ENCODE data around the gene TAS2R40.

Gene TAS2R40

GRCh38 chr7:143235561-143235960 lies 13.7 kb downstream of the TAS2R40 start:
- Mint-ChIP-seq H3K9me3 (peaks cover 16% of the 10 kb centered on the region), H3K4me3 (no peak overlapping the region), H3K4me1 (peaks cover 4% of the 10 kb centered on the region), H3K27me3 (peaks cover 8% of the 10 kb centered on the region), H3K36me3 (ENCODE audit: low read depth) (peaks cover 4% of the 10 kb centered on the region), H3K27ac (no peak overlapping the region)
- ATAC-seq (no peak), DNase-seq (no peak)

- DNase-seq, result no peak
- Mint-ChIP-seq H3K36me3 (ENCODE audit: low read depth) (peaks cover 4% of the 10 kb centered on the region), H3K9me3 (peaks cover 16% of the 10 kb centered on the region), H3K27ac (no peak overlapping the region), H3K4me3 (no peak overlapping the region), H3K27me3 (peaks cover 8% of the 10 kb centered on the region), H3K4me1 (peaks cover 9% of the 10 kb centered on the region)
- no peak for ATAC-seq
Observed at GRCh38 chr7:143236408-143236990, 14.7 kb downstream of the TAS2R40 start.

- no peak overlapping the region for H3K4me3 Mint-ChIP-seq
- ATAC-seq, result no peak
- DNase-seq, result no peak
- no peak overlapping the region for H3K27ac Mint-ChIP-seq
- peaks cover 9% of the 10 kb centered on the region for H3K4me1 Mint-ChIP-seq
- H3K27me3 Mint-ChIP-seq, result peaks cover 8% of the 10 kb centered on the region
- H3K9me3 Mint-ChIP-seq, result peaks cover 16% of the 10 kb centered on the region
- H3K36me3 Mint-ChIP-seq (ENCODE audit: low read depth), result peaks cover 4% of the 10 kb centered on the region
Observed at GRCh38 chr7:143237366-143237765, 15.5 kb downstream of the TAS2R40 start.

GRCh38 chr7:143238289-143238980 lies 16.6 kb downstream of the TAS2R40 start:
- no peak for DNase-seq
- H3K36me3 Mint-ChIP-seq (ENCODE audit: low read depth), result peaks cover 4% of the 10 kb centered on the region
- peaks cover 8% of the 10 kb centered on the region for H3K27me3 Mint-ChIP-seq
- H3K27ac Mint-ChIP-seq, result no peak overlapping the region
- no peak for ATAC-seq
- H3K4me3 Mint-ChIP-seq, result no peak overlapping the region
- peaks cover 9% of the 10 kb centered on the region for H3K4me1 Mint-ChIP-seq
- peaks cover 16% of the 10 kb centered on the region for H3K9me3 Mint-ChIP-seq

- peaks cover 16% of the 10 kb centered on the region for H3K9me3 Mint-ChIP-seq
- H3K36me3 Mint-ChIP-seq (ENCODE audit: low read depth), result peaks cover 4% of the 10 kb centered on the region
- DNase-seq (no peak), ATAC-seq (no peak)
- H3K4me3 Mint-ChIP-seq, result no peak overlapping the region
- H3K4me1 Mint-ChIP-seq, result peaks cover 19% of the 10 kb centered on the region
- peaks cover 8% of the 10 kb centered on the region for H3K27me3 Mint-ChIP-seq
- no peak overlapping the region for H3K27ac Mint-ChIP-seq
Observed at GRCh38 chr7:143239813-143240212, 18.0 kb downstream of the TAS2R40 start.

GRCh38 chr7:143240291-143241168 lies 18.7 kb downstream of the TAS2R40 start:
- Mint-ChIP-seq H3K27ac (no peak overlapping the region), H3K9me3 (peaks cover 16% of the 10 kb centered on the region), H3K27me3 (peaks cover 8% of the 10 kb centered on the region), H3K36me3 (ENCODE audit: low read depth) (peaks cover 4% of the 10 kb centered on the region), H3K4me3 (no peak overlapping the region), H3K4me1 (peaks cover 25% of the 10 kb centered on the region)
- peak; percentile 64 for DNase-seq
- ATAC-seq, result peak; percentile 84

GRCh38 chr7:143242306-143242705 lies 20.5 kb downstream of the TAS2R40 start:
- H3K36me3 Mint-ChIP-seq (ENCODE audit: low read depth), result no peaks in the 10 kb centered on the region
- no peak overlapping the region for H3K4me3 Mint-ChIP-seq
- ATAC-seq (no peak), DNase-seq (no peak)
- H3K4me1 Mint-ChIP-seq, result peaks cover 41% of the 10 kb centered on the region
- peaks cover 2% of the 10 kb centered on the region for H3K9me3 Mint-ChIP-seq
- no peaks in the 10 kb centered on the region for H3K27me3 Mint-ChIP-seq
- no peak overlapping the region for H3K27ac Mint-ChIP-seq

- no peaks in the 10 kb centered on the region for H3K9me3 Mint-ChIP-seq
- ATAC-seq, result no peak
- H3K27ac Mint-ChIP-seq, result no peak overlapping the region
Observed at GRCh38 chr7:143243111-143243510, 21.3 kb downstream of the TAS2R40 start.

GRCh38 chr7:143243614-143244013 lies 21.8 kb downstream of the TAS2R40 start:
- no peaks in the 10 kb centered on the region for H3K36me3 Mint-ChIP-seq (ENCODE audit: low read depth)
- no peak for ATAC-seq
- H3K27ac Mint-ChIP-seq, result no peak overlapping the region
- no peaks in the 10 kb centered on the region for H3K9me3 Mint-ChIP-seq
- no peak overlapping the region for H3K4me3 Mint-ChIP-seq
- H3K27me3 Mint-ChIP-seq, result no peaks in the 10 kb centered on the region
- peaks cover 47% of the 10 kb centered on the region for H3K4me1 Mint-ChIP-seq
- DNase-seq, result no peak

More at GRCh38 chr7:143243111-143243510, 21.3 kb downstream of the TAS2R40 start:
- no peaks in the 10 kb centered on the region for H3K27me3 Mint-ChIP-seq
- DNase-seq, result no peak
- peaks cover 44% of the 10 kb centered on the region for H3K4me1 Mint-ChIP-seq
- H3K4me3 Mint-ChIP-seq, result no peak overlapping the region
- H3K36me3 Mint-ChIP-seq (ENCODE audit: low read depth), result no peaks in the 10 kb centered on the region

GRCh38 chr7:143244321-143244720 lies 22.5 kb downstream of the TAS2R40 start:
- Mint-ChIP-seq H3K4me1 (peaks cover 52% of the 10 kb centered on the region), H3K9me3 (peaks cover 3% of the 10 kb centered on the region), H3K27me3 (no peaks in the 10 kb centered on the region), H3K27ac (no peak overlapping the region), H3K4me3 (no peak overlapping the region), H3K36me3 (ENCODE audit: low read depth) (peaks cover 2% of the 10 kb centered on the region)
- DNase-seq (no peak), ATAC-seq (no peak)

GRCh38 chr7:143245123-143245522 lies 23.3 kb downstream of the TAS2R40 start:
- H3K9me3 Mint-ChIP-seq, result peaks cover 8% of the 10 kb centered on the region
- H3K4me1 Mint-ChIP-seq, result peaks cover 59% of the 10 kb centered on the region
- peaks cover 2% of the 10 kb centered on the region for H3K36me3 Mint-ChIP-seq (ENCODE audit: low read depth)
- no peak overlapping the region for H3K4me3 Mint-ChIP-seq
- no peaks in the 10 kb centered on the region for H3K27me3 Mint-ChIP-seq
- no peak overlapping the region for H3K27ac Mint-ChIP-seq
- ATAC-seq (peak; percentile 44), DNase-seq (no peak)

GRCh38 chr7:143247372-143247771 lies 25.5 kb downstream of the TAS2R40 start:
- Mint-ChIP-seq H3K4me3 (no peak overlapping the region), H3K9me3 (peaks cover 9% of the 10 kb centered on the region), H3K36me3 (ENCODE audit: low read depth) (peaks cover 2% of the 10 kb centered on the region), H3K27me3 (no peaks in the 10 kb centered on the region), H3K27ac (no peak overlapping the region), H3K4me1 (peaks cover 72% of the 10 kb centered on the region)
- ATAC-seq, result no peak
- DNase-seq, result no peak

- Mint-ChIP-seq H3K27me3 (no peaks in the 10 kb centered on the region), H3K9me3 (peaks cover 20% of the 10 kb centered on the region), H3K27ac (no peak overlapping the region), H3K4me3 (no peak overlapping the region), H3K4me1 (peaks cover 73% of the 10 kb centered on the region), H3K36me3 (ENCODE audit: low read depth) (peaks cover 7% of the 10 kb centered on the region)
- DNase-seq, result no peak
- ATAC-seq, result no peak
Observed at GRCh38 chr7:143248761-143249354, 27.0 kb downstream of the TAS2R40 start.

- Mint-ChIP-seq H3K36me3 (ENCODE audit: low read depth) (peaks cover 7% of the 10 kb centered on the region), H3K27me3 (no peaks in the 10 kb centered on the region), H3K4me1 (peaks cover 67% of the 10 kb centered on the region), H3K4me3 (no peak overlapping the region), H3K27ac (peak overlapping the region; percentile 24), H3K9me3 (peaks cover 27% of the 10 kb centered on the region)
- DNase-seq, result no peak
- no peak for ATAC-seq
Observed at GRCh38 chr7:143250199-143250598, 28.4 kb downstream of the TAS2R40 start.
